ENCODE data around the gene SPTLC3. TPM values are rescaled to one million over a fixed set of nuclear protein-coding genes. Genes with fewer than 3 reads are reported as not detected.

The SPTLC3 gene
- polyA plus RNA-seq (2012; rRNA removed), result 0.02 and 0.05 TPM in 2 replicates
- polyA plus RNA-seq (2012; cell fraction: cytosol; rRNA removed), result 0.03 TPM in 2 replicates
- polyA plus RNA-seq (2012; cell fraction: nucleus; rRNA removed), result 0.01 TPM in 1 of 2 replicates, not detected in the other

GRCh38 chr20:13008761-13009681, at the start of gene SPTLC3:
Gene SPTLC3 (plus strand): TSS chr20:13008972. CDS start chr20:13009268, 296 bp downstream.
- Histone ChIP-seq H3K9ac (no peak within 1 kb of the TSS), H3F3A (replicated peaks; ENCODE audit: insufficient read depth) (no peaks in the 10 kb centered on the region), H3K27ac (ENCODE audit: low read depth in 2 of 2, low read length in 1 of 2) (no peak within 1 kb of the TSS), H3K9me2 (no peaks in the 10 kb centered on the region), H2AFZ (ENCODE audit: low read depth) (no peak within 1 kb of the TSS), H3K4me3 (ENCODE audit: low read depth in 2 of 2, low read length in 1 of 2) (no peak within 1 kb of the TSS), H4K20me1 (ENCODE audit: insufficient read depth) (no peaks in the 10 kb centered on the region), H3K4me2 (no peak within 1 kb of the TSS), H3K4me1 (ENCODE audit: control insufficient read depth in 1 of 2, insufficient read depth in 2 of 2, low read depth in 1 of 2, low read length in 1 of 2) (no peaks in the 10 kb centered on the region), H3K36me3 (replicated peaks in 1 of 2; ENCODE audit: control insufficient read depth in 1 of 2, insufficient read depth in 2 of 2, low read length in 1 of 2) (no peaks in the 10 kb centered on the region), H3K79me2 (ENCODE audit: insufficient read depth) (no peaks in the 10 kb centered on the region), H3K27me3 (ENCODE audit: insufficient read depth) (no peaks in the 10 kb centered on the region), H3K9me3 (no peaks in the 10 kb centered on the region)
- WGBS (ENCODE audit: low lambda C conversion rate), result 14% methylated on average over 9 of the region's 9 CpGs
- no peak for DNase-seq
- POLR2A ChIA-PET, result no interaction called here
- CTCF ChIA-PET, result no interaction called here
- TF ChIP-seq MEF2A (IDR thresholded peaks at IDR 0.05; ENCODE audit: borderline replicate concordance, low read depth), result no peak
- no peak for TF ChIP-seq NFIC (IDR thresholded peaks at IDR 0.05; ENCODE audit: borderline replicate concordance)
- no peak for TF ChIP-seq CTCF (IDR thresholded peaks at IDR 0.05)
- no peak for TF ChIP-seq NRF1 (IDR thresholded peaks at IDR 0.05; ENCODE audit: low read depth, low read length)
- no peak for TF ChIP-seq GABPA (IDR thresholded peaks at IDR 0.05; ENCODE audit: low read depth)
- TF ChIP-seq MAX (IDR thresholded peaks at IDR 0.05; ENCODE audit: low read depth), result no peak
- TF ChIP-seq POLR2AphosphoS5 (IDR thresholded peaks at IDR 0.05; ENCODE audit: low read depth, low read length), result no peak
- TF ChIP-seq SIN3A (IDR thresholded peaks at IDR 0.05; ENCODE audit: borderline replicate concordance, low read depth, low read length), result no peak
- no peak for TF ChIP-seq EZH2phosphoT487 (IDR thresholded peaks at IDR 0.05; ENCODE audit: borderline replicate concordance, low read depth)
- no peak for TF ChIP-seq ZBTB33 (IDR thresholded peaks at IDR 0.05; ENCODE audit: borderline replicate concordance, low read depth)
- no peak for TF ChIP-seq RCOR1 (IDR thresholded peaks at IDR 0.05; ENCODE audit: low read length)
- no peak for TF ChIP-seq TCF12 (IDR thresholded peaks at IDR 0.05)
- TF ChIP-seq RAD21 (IDR thresholded peaks at IDR 0.05; ENCODE audit: low read length), result no peak
- no peak for TF ChIP-seq GATA2 (CRISPR knock-in tag; IDR thresholded peaks at IDR 0.05)

All from SK-N-SH (cell line).